Stimulated activated naive CD4-positive, alpha-beta T cell (primary cell): ENCODE results near the gene MGAT2.
A peak's percentile ranks its signal among the peaks of the same experiment; 100 is the strongest.
"Not testable (repeated sequence)": the region's sequence is repeated elsewhere in the genome, so short reads cannot be mapped to it uniquely, and the experiment has no call there.

Experiments used
- DNase-seq, 6 experiments: peaks; one replicate each; lab custom pipeline; 2025; lab: John Stamatoyannopoulos, UW

Gene MGAT2

DNA sequence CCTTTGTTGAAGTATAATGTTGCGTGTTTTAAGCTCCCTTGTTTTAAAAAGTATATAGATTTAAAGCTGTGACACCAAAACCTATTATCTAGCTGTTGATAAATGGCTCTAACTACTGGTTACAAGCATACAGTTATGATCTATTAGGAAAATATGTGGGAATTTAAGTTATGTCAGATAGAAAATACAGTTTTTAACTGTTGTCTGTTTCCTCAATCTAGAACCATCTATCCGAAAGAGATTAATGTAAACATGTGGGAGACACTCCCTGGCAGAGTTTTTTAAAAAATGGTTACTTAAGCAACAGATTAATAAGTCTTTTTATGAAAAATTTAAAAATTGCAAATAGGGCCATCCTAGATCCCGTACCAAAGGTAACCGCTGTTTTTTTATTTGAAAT, 8.3 kb upstream of the MGAT2 start:
- DNase-seq = no peak

DNA sequence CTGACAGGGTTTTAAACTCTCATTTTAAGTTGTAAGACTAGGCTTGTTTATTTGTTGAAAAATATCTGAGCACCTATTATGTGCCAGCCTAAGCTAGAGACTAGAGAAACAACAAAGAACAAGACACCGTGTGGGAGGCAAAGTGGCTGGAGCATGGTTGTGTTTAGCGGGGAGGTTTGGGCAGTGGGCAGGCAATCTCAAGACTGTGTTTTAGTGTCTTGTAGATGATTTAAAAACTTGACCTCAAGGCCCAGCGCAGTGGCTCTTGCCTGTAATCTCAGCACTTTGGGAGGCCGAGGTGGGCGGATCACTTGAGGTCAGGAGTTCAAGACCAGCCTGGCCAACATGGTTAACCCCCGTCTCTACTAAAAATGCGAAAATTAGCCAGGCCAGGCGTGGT, 7.9 kb upstream of the MGAT2 start:
- DNase-seq = no peak

DNA sequence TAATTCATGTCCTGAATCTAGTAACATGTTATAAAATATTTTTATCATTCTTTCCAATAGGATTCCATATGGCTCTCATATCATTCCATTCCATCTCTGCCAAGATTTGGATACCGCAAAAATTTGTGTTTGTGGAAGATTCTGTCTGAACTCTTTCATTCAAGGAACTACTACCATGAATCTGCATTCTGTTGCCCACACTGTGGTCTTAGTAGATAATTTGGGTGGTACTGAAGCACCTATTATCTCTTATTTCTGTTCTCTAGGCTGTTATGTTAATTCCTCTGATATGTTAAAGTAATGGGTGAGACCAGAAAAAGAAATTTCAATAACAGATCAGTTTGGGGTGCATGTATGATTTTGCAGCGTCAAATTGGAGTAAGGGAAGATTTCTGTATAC, 6.4 kb upstream of the MGAT2 start:
- DNase-seq = no peak

DNA sequence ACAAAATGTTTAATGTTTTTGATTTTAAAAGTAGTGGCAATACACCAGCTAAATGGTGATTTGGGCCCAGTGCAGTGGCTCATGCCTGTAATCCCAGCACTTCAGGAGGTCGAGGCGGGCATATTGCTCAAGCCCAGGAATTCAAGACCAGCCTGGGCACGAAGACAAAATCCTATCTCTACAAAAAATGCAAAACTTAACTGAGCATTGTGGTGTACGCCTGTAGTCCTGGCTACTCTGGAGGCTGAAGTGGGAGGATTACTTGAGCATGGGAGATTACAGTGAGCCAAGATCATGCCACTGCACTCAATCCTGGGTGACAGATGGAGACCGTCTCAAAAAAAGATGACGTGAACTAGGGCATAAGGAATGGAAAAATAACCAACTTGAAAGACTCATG, 4.8 kb upstream of the MGAT2 start:
- DNase-seq = no peak

DNA sequence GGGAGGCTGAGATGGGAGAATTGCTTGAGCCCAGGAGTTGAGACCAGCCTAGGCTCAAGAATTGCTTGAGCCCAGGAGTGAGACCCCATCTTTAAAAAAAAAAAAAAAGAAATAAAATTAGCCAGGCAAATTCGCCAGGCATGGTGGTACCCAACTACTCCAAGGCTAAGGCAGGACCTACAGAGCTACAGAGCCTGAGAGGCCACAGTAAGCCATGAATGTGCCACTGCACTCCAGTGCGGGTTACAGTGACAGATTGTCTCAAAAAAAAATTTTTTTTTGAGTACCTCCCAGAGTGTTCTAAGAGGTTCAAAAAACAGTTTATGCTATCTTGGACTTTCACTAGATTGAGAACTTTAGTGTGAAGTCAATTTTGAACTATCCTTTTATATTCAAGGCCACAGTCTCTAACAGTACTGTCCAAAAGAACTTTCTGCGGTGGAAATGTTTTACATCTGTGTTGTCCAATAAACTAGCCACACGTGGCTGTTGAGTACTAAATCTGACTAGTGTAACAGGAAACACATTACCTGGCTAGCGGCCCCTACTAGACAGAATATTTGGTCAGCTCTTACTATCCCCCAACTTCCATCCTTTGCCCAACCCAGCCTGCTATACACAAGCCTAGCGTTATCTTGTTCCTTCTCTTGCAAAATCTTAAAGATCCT, 2.6 kb upstream of the MGAT2 start:
- no peak for DNase-seq

DNA sequence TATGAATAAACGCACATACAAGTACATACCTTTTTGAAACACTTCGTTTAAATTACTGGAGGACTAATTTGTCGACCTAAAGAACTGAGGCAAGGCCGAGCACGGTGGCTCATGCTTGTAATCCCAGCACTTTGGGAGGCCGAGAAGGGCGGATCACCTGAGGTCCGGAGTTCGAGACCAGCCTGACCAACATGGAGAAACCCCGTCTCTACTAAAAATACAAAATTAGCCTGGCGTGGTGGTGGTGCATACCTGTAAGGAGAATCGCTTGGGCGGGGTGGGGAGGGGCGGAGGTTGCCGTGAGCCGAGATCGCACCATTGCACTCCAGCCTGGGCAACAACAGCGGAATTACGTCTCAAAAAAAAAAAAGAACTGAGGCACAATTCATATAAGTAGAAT, 1.3 kb upstream of the MGAT2 start:
- DNase-seq = not testable (repeated sequence)

DNA sequence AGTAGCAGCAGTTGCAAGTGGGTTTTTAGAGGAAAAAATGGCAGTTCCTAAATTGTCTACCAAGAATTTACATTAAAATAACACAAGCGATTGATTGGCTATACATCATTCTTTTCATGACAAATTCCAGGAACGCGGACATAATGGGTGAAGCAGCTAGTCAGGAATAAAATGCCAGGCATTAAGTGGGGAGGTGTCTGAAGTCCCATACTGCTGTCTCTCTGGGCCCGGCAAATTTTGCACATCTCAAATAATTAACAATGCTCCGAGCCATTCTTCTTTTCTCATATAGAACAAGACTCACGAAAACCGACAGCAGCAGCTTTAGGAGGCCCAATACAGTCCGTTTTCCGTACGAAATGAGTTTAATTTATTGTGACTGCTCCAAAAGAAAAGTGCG, 869 bp upstream of the MGAT2 start:
- DNase-seq = no peak

DNA sequence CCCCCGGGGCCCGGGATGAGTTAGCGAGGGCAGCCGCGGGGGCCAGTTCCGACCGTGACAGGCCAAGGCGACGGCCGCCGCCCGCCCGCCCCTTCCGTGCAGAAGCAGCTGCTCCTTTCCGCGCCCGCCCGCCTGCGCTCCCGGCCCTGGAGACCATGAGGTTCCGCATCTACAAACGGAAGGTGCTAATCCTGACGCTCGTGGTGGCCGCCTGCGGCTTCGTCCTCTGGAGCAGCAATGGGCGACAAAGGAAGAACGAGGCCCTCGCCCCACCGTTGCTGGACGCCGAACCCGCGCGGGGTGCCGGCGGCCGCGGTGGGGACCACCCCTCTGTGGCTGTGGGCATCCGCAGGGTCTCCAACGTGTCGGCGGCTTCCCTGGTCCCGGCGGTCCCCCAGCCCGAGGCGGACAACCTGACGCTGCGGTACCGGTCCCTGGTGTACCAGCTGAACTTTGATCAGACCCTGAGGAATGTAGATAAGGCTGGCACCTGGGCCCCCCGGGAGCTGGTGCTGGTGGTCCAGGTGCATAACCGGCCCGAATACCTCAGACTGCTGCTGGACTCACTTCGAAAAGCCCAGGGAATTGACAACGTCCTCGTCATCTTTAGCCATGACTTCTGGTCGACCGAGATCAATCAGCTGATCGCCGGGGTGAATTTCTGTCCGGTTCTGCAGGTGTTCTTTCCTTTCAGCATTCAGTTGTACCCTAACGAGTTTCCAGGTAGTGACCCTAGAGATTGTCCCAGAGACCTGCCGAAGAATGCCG, 699 bp downstream of the MGAT2 start:
- DNase-seq = peak in 5 of 6 experiments; percentile 18 to 62 (median 51)

DNA sequence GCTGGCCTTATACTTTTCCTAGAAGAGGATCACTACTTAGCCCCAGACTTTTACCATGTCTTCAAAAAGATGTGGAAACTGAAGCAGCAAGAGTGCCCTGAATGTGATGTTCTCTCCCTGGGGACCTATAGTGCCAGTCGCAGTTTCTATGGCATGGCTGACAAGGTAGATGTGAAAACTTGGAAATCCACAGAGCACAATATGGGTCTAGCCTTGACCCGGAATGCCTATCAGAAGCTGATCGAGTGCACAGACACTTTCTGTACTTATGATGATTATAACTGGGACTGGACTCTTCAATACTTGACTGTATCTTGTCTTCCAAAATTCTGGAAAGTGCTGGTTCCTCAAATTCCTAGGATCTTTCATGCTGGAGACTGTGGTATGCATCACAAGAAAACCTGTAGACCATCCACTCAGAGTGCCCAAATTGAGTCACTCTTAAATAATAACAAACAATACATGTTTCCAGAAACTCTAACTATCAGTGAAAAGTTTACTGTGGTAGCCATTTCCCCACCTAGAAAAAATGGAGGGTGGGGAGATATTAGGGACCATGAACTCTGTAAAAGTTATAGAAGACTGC, 1.5 kb downstream of the MGAT2 start:
- no peak for DNase-seq

DNA sequence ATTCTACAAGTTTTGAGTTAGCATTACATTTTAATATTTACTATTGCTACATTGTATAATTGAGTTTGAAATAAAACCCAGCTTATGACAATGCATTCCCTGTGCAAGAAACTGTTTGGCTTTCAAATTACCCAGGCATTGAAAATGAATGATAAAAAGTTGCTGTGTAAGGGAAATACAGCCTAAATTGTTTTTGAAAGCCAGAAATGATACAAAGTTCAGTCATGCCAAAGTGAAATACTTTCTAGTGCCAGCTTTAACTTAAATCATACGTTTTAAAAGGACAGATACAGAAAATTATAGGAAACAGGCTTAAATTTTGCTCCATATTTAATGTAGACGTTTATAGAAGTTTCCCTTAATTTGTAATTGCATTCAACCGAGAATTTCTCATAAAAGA, 2.8 kb downstream of the MGAT2 start:
- DNase-seq = no peak

DNA sequence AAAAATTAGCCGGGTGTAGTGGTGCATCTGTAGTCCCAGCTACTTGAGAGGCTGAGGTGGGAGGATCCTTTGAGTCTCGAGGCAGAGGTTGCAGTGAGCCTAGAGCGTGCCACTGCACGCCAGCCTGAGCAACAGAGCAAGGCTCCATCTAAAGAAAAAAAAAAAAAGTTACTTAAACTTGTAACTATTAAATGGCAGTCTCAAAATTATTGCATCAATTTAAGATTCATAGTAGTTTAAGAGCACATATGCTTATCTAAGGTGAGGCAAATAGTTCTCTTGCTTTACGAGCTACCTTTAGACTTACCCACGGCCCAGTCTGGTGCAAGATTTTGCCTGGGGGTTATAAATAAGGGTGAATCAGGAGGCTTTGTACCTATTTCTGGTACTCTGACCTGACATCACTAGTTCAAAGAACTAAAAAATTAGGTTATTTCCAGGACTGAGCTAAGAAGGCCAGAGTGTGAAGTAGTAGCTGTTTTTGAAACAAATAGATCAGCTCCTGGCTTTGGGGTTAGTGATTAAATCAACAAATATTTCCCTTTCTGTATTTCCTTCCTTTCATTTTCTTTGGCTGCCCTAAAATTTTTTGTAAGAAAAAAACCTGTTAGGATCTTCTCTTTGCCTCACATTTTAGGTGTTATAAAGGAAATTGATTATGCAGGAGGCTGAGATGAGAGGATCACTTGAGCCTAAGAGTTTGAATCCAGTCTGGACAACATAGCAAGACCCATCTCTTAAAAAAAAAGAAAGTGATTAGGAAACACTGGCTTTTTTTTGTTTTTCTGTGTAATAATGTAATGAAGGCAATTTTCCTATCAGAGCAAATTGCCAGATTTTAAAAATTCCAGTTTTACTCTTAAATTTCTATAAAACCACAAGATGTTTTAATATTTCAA, 3.6 kb downstream of the MGAT2 start:
- DNase-seq = no peak

DNA sequence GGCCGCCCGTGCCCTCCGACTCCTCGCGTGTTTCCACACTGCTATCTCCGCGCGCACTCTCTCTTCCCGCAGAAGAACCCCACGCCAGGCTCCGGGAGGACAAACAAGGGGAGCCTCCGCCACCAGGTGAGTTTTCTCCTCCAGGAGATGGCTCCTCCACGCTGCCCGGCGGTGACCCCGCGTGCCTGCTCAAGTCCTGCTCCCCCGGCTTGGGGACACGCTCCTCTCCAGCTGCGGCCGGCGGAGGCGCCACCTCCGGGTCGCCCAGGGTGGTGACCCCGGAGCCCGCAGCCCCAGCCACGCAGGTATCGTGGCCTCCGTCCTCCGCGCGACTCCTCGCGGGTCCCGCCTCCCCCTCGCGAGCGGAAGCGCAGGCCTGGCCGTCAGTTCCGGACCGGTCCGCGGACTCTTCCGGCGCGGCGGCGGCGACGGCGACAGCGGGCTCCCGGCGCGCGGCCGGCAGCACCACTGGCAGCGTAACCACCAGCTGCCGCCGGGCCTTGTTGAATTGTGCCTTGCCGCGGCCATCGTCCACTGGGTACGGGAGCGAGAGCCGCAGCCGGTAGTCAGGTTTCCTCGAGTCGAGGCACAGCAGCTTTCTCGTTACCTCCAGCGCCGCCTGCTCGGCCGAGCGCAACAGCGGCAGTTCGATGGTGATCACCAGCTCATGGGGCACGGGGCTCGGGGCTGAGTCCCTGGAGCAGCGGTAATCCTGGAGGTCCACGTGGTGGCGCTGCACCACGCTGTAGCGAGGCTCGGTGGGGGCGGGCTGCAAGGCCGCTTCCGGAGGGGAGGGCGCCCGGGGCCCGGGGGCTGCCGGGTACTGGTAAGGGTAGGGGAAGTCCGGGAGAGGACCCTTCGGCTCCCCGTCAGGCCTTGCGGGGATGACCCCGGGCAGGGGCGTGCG, 13.3 kb downstream of the MGAT2 start:
- peak; percentile 85 to 92 (median 90) for DNase-seq

DNA sequence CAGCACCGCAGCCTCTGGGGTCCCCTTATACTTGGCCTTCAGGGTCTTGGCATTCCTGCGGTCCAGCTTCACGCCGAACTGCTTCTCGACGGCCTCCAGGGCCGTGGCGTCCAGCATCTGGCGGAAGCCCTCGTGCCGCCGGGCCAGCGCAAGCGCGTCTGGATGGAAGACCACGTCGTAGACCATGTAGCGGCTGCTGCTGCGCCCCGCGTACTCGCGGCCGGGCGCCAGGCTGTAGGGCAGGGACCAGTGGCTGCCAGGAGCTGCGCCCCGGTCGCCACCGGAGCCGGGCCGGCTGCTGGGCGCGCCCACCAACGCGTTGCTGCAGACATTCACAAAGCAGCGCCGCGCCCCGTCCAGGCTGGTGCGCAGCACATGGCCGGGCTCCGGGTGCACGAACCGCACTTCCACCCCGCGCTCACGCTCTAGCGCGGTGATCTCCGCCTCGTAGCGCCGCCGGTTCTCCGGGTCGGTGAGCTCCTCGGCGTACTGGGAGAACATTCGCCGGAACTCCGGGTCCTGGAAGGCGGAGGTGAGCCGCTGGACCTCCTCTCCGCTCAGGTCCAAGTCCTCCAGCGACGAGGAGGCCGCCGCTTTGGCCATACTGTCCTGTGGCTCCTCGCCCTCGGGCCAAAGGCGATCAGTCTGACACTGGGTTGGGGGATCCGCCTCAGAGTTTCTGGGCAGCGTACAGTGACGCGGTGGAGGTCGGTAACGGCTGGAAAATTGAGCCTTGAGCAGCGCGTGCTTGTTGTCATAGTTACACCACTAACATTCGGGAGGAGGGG, 14.1 kb downstream of the MGAT2 start, which contains the start of gene DNAAF2:
Gene DNAAF2, minus strand, starts transcription at position 698 of the 788 bp plus-strand sequence. Its CDS starts 95 bp downstream, at position 603.
- peak; percentile 58 to 89 (median 68) for DNase-seq

DNA sequence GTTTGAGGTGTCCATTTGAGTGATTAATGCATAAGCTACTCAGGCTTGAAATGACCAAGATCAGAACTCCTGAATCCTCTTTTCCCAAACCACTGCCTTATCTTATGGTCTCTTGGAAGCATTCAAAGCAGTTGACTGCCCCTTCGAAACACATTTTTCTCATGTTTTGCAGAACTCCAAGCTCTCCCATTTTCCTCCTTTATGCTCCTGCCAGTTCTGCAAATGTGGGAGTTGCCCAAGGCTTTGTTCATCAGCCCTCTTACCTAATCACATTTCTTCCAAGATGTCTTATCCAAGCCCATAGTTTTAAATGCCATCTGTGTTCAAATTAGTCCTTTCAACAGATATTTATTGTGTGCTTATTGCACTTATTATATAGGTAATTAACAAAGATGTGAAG, 16.3 kb downstream of the MGAT2 start:
- DNase-seq = no peak

DNA sequence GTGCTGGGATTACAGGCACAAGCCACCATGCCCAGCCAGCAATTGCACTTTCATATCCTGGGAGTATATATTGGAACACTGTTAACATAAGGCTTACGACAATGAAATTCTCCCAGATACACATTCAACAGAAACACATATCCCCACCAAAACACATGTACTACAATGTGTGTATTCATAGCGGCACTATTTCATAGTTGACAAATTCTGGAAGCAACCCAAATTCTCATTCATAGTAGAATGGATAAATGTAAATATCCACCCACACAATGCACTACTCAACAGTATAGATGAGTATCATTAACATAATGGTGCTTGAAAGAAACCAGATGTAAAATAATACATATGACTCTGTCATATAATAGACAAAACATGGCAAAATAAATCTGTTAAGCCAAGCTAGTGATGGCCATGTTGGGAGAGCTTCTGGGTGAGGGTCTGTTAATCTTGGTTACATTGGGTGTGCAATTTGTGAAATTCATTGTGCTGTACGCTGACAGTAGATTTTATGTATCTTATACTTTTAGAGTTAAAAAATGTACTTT, 17.0 kb downstream of the MGAT2 start:
- no peak for DNase-seq

DNA sequence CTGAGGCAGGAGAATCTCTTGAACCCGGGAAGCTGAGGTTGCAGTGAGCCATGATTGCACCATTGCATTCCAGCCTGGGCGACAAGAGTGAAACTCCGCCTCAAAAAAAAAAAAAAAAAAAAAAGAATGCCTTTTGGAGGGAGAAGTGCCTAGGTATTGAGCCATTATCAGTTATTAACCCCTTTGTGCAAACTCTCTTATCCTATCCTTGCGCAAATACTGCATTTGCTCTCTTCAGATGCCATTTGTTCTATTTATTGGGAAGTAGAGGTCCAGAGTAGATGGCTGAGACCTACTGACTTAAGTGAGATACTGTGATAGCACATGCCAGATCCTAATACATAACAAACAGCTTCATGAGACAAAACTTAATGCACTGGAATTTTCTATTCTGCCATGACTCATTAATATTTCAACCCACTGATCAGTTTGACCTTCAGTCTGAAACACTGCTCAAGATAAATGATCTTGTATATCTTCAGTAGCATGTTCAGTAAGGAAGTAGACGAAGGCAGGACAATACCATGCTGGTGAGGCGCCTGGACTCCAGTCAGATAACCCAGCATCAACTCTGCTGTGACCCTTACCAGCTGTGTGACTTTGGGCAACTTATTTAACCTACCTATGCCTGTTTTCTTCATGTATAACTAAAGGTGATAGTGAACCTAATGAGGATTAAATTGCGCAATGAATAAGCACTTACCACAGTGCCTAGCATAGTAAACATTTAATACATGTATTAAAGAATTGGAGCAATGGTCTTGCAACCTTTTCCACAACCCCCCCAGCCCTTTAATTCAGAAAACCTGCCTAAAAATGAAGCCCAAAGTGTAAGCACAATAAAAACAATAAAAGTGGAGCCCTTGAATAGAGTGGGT, 20.2 kb downstream of the MGAT2 start:
- DNase-seq = no peak

DNA sequence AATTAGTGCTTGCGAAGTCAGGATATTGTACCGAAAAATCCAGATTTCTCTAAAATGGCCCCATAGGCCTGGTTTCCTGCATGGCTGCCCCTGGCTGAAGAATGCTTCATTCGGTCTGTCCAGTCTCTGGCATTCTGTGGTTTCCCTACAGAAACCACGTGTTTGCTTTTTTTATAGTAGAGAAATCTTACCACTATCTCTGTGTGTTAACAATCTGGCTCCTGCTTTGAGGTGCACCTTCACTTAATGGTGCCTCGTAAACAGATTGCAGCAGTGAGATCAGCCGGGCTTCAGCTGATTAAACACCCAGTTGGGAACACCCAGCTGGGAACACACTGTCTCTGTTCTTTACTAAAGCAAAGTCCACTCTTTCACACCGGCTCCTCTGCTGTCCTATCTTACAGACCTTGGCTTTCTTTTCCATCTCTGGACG, 21.1 kb downstream of the MGAT2 start:
- DNase-seq = no peak

DNA sequence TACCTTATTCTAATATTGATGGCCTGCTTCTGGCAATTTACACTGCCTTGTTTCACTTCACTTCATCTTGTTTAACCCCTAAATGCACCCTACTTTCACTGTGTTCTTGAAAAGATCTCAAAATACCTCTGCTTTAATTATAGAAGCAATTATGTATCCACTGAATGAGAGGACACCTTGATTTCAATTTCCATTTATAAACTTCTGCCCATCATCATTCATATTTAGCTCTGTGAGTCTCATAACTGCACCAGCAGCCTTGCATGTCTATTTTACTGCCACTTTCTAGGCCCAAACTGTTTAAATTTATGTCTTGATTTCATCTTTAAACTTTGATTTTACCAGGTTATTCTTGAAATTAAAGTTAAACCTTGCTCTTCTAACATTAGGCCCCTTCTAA, 21.6 kb downstream of the MGAT2 start:
- DNase-seq = no peak

DNA sequence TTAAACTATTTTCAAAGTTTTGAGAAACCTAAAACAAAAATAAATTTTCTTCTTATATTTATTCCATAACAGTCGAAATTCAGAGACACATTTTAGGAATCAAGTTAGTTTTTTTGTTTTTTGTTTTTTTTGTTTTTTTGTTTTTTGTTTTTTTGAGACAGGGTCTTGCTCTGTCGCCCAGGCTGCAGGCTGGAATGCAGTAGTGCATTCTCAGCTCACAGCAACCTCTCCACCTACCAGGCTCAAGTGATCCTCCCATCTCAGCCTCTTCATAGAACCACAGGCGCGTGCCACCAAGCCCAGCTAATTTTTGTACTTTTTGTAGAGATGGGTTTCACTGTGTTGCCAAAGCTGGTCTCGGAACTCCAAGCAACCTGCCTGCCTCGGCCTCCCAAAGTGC, 32.9 kb downstream of the MGAT2 start:
- DNase-seq = no peak
